NCI-H2196 (cell line): ENCODE measurements around the gene SLC12A9.
"Not testable (repeated sequence)": the region's sequence is repeated elsewhere in the genome, so short reads cannot be mapped to it uniquely, and the experiment has no call there.

Experiments used
- DNase-seq: peaks from one replicate; lab custom pipeline; 2025; ENCODE audit not compliant: unreplicated experiment; lab: John Stamatoyannopoulos, UW

SLC12A9 gene

GRCh38 chr7:100894860-100895700, 42.6 kb downstream of the SLC12A9 start:
- DNase-seq, result peak; percentile 44

GRCh38 chr7:100895701-100895955, 43.1 kb downstream of the SLC12A9 start, which contains the start of gene ACHE:
Gene ACHE (minus strand): TSS chr7:100895888. CDS start chr7:100894232, 1,656 bp downstream.
- no peak for DNase-seq

- peak; percentile 44 for DNase-seq
Observed at GRCh38 chr7:100895956-100896731, 43.6 kb downstream of the SLC12A9 start.

GRCh38 chr7:100896732-100897608, 44.5 kb downstream of the SLC12A9 start:
- peak; percentile 44 for DNase-seq

- DNase-seq, result no peak
Observed at GRCh38 chr7:100897772-100898454, 45.4 kb downstream of the SLC12A9 start.

- no peak for DNase-seq
Observed at GRCh38 chr7:100899432-100899831, 46.9 kb downstream of the SLC12A9 start.

GRCh38 chr7:100900978-100901377, 48.5 kb downstream of the SLC12A9 start:
- DNase-seq, result no peak

- no peak for DNase-seq
Observed at GRCh38 chr7:100901921-100902332, 49.4 kb downstream of the SLC12A9 start.

- no peak for DNase-seq
Observed at GRCh38 chr7:100902638-100903037, 50.1 kb downstream of the SLC12A9 start.

GRCh38 chr7:100908512-100908911, 56.0 kb downstream of the SLC12A9 start:
- no peak for DNase-seq

GRCh38 chr7:100910443-100910842, 57.9 kb downstream of the SLC12A9 start:
- not testable (repeated sequence) for DNase-seq

GRCh38 chr7:100911484-100911883, 59.0 kb downstream of the SLC12A9 start:
- no peak for DNase-seq

- no peak for DNase-seq
Observed at GRCh38 chr7:100914208-100914878, 61.8 kb downstream of the SLC12A9 start.

- DNase-seq, result no peak
Observed at GRCh38 chr7:100914879-100915447, 62.5 kb downstream of the SLC12A9 start.
